Astrocyte of the cerebellum (primary cell): Measurements from ENCODE around the gene ARRDC2.

Source experiments
- DNase-seq: peaks from one replicate; pipeline ENCODE4 v3.0.0-alpha.2; 2011; ENCODE audit warnings: low read depth
- H3K4me3 ChIP-seq: 2 replicates; pipeline ENCODE4 v1.5.1; 2011; ENCODE audit warnings: mild to moderate bottlenecking, low read depth, low read length, moderate library complexity
- CTCF ChIP-seq: IDR thresholded peaks from 2 replicates; pipeline ENCODE4 v1.5.1; 2012; ENCODE audit warnings: low read length, low read depth, moderate library complexity, mild to moderate bottlenecking; ENCODE audit errors: missing control alignments
- in situ Hi-C: cut with HindIII; loops from 2 replicates; pipeline ENCODE4 v1.10.0; 2017; ENCODE audit warnings: low sequenced_read_pairs

The ARRDC2 gene

GRCh38 chr19:18063463-18063862, 55.5 kb downstream of the ARRDC2 start:
- H3K4me3 ChIP-seq, result no peak overlapping the region
- TF ChIP-seq CTCF, result no peak
- in situ Hi-C loops, result no loop called here
- DNase-seq, result no peak
